ENCODE results near the gene SLC39A11. TPM values are rescaled to one million over a fixed set of nuclear protein-coding genes. Genes with fewer than 3 reads are reported as not detected.

SLC39A11 gene
- total RNA-seq, 1 experiment from 2014 or later: 15.2 TPM

DNA sequence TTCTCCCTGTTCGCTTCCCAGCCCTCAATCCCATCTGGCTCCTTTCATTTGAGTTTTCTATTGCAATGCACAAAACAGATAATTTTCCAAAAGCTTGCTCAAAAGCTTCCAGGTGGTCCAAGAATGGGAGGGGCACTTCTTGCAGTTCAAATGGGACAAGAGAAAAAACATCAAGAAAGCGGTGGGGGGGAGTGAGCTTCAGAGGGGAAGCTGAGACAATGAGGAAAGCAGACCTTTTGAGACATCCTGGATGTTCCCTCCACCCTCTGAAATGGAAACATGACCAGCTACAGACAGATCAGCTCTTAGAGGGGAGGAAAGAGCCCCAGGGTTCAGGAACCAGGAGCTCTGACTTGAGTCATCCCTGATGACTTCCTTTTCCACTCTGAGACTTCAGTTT, 368.2 kb downstream of the SLC39A11 start:
- H3K4me3 Mint-ChIP-seq: no peak overlapping the region
- no peaks in the 10 kb centered on the region for H3K79me2 ChIP-seq (ENCODE audit: insufficient read depth, low read length)
- no peak overlapping the region for H3K9ac ChIP-seq (ENCODE audit: extremely low read depth, insufficient read length, low read length)
- H4K8ac ChIP-seq (replicated peaks; ENCODE audit: insufficient read length, low read depth, low read length): no peak overlapping the region
- H3K27ac ChIP-seq (ENCODE audit: insufficient read length, low read depth, low read length): no peak overlapping the region
- no peaks in the 10 kb centered on the region for H4K20me1 ChIP-seq (ENCODE audit: control insufficient read depth, insufficient read depth, insufficient read length)
- H3T11ph ChIP-seq (ENCODE audit: low read length): no peak overlapping the region
- H2AFZ ChIP-seq (ENCODE audit: low read length): no peak overlapping the region
- H3K79me1 ChIP-seq (ENCODE audit: insufficient read depth, low read depth, low read length, poor library complexity, severe bottlenecking): no peaks in the 10 kb centered on the region
- no peaks in the 10 kb centered on the region for H3K36me3 Mint-ChIP-seq (ENCODE audit: insufficient read depth in 1 of 3, low read depth in 3 of 3)
- H4K5ac ChIP-seq (ENCODE audit: insufficient read length, low read depth, low read length): no peak overlapping the region
- H3K9me3 ChIP-seq (ENCODE audit: control insufficient read depth, low read depth, low read length): no peaks in the 10 kb centered on the region
- H3K23ac ChIP-seq (ENCODE audit: insufficient read length, low read depth, low read length): no peak overlapping the region
- no peaks in the 10 kb centered on the region; a peak in 1 of 5 replicates for H3K9me3 Mint-ChIP-seq
- H2BK5ac ChIP-seq (ENCODE audit: insufficient read length, low read length): no peak overlapping the region
- H3K14ac ChIP-seq (ENCODE audit: insufficient read depth, low read length): no peak overlapping the region
- H3K23me2 ChIP-seq (ENCODE audit: insufficient read length, low read depth, low read length, poor library complexity, severe bottlenecking): no peaks in the 10 kb centered on the region
- no peak overlapping the region for H3K27ac Mint-ChIP-seq
- no peak overlapping the region for H2BK120ac ChIP-seq (ENCODE audit: low read depth, low read length, poor library complexity, severe bottlenecking)
- H3K56ac ChIP-seq (ENCODE audit: insufficient read length, low read depth, low read length): no peak overlapping the region
- H3K4me1 ChIP-seq (ENCODE audit: insufficient read depth, low read length): peaks cover 2% of the 10 kb centered on the region; the same call in 1 of the 2 replicates
- no peaks in the 10 kb centered on the region; the same call in 1 of the 2 replicates for H3K27me3 ChIP-seq (ENCODE audit: insufficient read depth, low read length)
- H2AK5ac ChIP-seq (ENCODE audit: insufficient read length, low read length): no peak overlapping the region
- H3K27me3 Mint-ChIP-seq (ENCODE audit: low read depth): no peaks in the 10 kb centered on the region; the same call in none of the 2 replicates
- H2BK12ac ChIP-seq (ENCODE audit: insufficient read length, low read depth, low read length): no peak overlapping the region
- no peak for DNase-seq
- H2BK20ac ChIP-seq (ENCODE audit: low read depth, low read length, poor library complexity, severe bottlenecking): no peak overlapping the region
- no peak overlapping the region for H2BK15ac ChIP-seq (ENCODE audit: low read depth, low read length)
- H3K4ac ChIP-seq (ENCODE audit: low read depth, low read length): no peak overlapping the region
- no peak overlapping the region for H4K91ac ChIP-seq (ENCODE audit: insufficient read length, low read depth, low read length)
- no peak overlapping the region for H3K18ac ChIP-seq (ENCODE audit: insufficient read length, low read depth, low read length)
- peaks cover 38 to 48% of the 10 kb centered on the region in 2 experiments for H3K4me1 Mint-ChIP-seq
- H3K4me2 ChIP-seq (ENCODE audit: insufficient read depth, insufficient read length, low read length): no peak overlapping the region
- WGBS (ENCODE audit: extremely low coverage, insufficient read length, low lambda C conversion rate): no CpG with 5 or more reads among the region's 2 CpGs
- TF ChIP-seq, protein P1, sequence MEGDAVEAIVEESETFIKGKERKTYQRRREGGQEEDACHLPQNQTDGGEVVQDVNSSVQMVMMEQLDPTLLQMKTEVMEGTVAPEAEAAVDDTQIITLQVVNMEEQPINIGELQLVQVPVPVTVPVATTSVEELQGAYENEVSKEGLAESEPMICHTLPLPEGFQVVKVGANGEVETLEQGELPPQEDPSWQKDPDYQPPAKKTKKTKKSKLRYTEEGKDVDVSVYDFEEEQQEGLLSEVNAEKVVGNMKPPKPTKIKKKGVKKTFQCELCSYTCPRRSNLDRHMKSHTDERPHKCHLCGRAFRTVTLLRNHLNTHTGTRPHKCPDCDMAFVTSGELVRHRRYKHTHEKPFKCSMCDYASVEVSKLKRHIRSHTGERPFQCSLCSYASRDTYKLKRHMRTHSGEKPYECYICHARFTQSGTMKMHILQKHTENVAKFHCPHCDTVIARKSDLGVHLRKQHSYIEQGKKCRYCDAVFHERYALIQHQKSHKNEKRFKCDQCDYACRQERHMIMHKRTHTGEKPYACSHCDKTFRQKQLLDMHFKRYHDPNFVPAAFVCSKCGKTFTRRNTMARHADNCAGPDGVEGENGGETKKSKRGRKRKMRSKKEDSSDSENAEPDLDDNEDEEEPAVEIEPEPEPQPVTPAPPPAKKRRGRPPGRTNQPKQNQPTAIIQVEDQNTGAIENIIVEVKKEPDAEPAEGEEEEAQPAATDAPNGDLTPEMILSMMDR (conservative IDR thresholded peaks at IDR 0.05): no peak
